K562 (cell line): ENCODE measurements around the gene NUP98. TPM values are rescaled to one million over a fixed set of nuclear protein-coding genes. Genes with fewer than 3 reads are reported as not detected.

Experiments used
- ATF7 ChIP-seq: fragments of 450-650 bp; IDR thresholded peaks from 2 replicates; pipeline ENCODE4 v1.7.1; 2014; ENCODE audit warnings: mild to moderate bottlenecking, moderate library complexity
- CHD2 ChIP-seq: IDR thresholded peaks from 2 replicates; pipeline ENCODE4 v1.6.1; 2011; ENCODE audit warnings: low read depth, low read length
- DNMT1 ChIP-seq: fragments of 450-650 bp; IDR thresholded peaks from 2 replicates; pipeline ENCODE4 v1.6.1; 2016; ENCODE audit warnings: antibody characterized with exemption, mild to moderate bottlenecking
- FOXJ3 ChIP-seq: sonication (generic); formaldehyde crosslinking; IDR thresholded peaks from 2 replicates; pipeline ENCODE4 v1.4.0; 2020; ENCODE audit warnings: mild to moderate bottlenecking, missing genetic modification reagents
- MAZ ChIP-seq, 2 experiments: fragments of 450-650 bp in 1 of 2; sonication (generic) in 1 of 2; formaldehyde crosslinking; IDR thresholded peaks in 1 of 2; conservative IDR thresholded peaks in 1 of 2; 2 replicates each; pipeline versions ENCODE4 v1.4.0 to v1.5.0; 2020; ENCODE audit warnings: mild to moderate bottlenecking in 1 of 2, missing genetic modification reagents in 1 of 2
- MEF2D ChIP-seq: conservative IDR thresholded peaks from 2 replicates; pipeline ENCODE4 v1.6.1; 2016; ENCODE audit warnings: low read depth, missing genetic modification characterization, missing compliant biosample characterization
- NR2C2 ChIP-seq, 2 experiments: fragments of 200-800 bp in 1 of 2; sonication (Bioruptor generic) in 1 of 2; sonication (generic) in 1 of 2; formaldehyde crosslinking in 1 of 2; IDR thresholded peaks; 2 replicates each; pipeline versions ENCODE4 v1.6.1 to v1.8.0; 2016 to 2022; ENCODE audit warnings: mild to moderate bottlenecking in 1 of 2, missing compliant biosample characterization in 1 of 2, missing genetic modification characterization in 1 of 2, missing genetic modification reagents in 1 of 2
- RCOR1 ChIP-seq, 2 experiments: IDR thresholded peaks; 2 replicates each; pipeline ENCODE4 v1.6.1; 2012; ENCODE audit warnings: low read depth in 2 of 2, low read length in 2 of 2, borderline replicate concordance in 1 of 2, improper control_type of control experiment in 1 of 2
- SPI1 ChIP-seq: IDR thresholded peaks from 2 replicates; pipeline ENCODE4 v1.6.1; 2011; ENCODE audit warnings: low read depth, low read length, control low read depth, borderline replicate concordance
- TAF9B ChIP-seq: fragments of 450-650 bp; IDR thresholded peaks from 2 replicates; pipeline ENCODE4 v1.6.1; 2018; ENCODE audit warnings: mild to moderate bottlenecking; ENCODE audit not compliant: partially characterized antibody
- ZC3H11A ChIP-seq: IDR thresholded peaks from 2 replicates; pipeline ENCODE4 v1.6.1; 2012; ENCODE audit warnings: low read depth, low read length, improper control_type of control experiment
- ZC3H8 ChIP-seq: fragments of 450-650 bp; IDR thresholded peaks from 2 replicates; pipeline ENCODE4 v1.6.1; 2017
- ZNF324 ChIP-seq: fragments of 250-450 bp; sonication (Bioruptor Pico); IDR thresholded peaks from 2 replicates; pipeline ENCODE4 v1.4.0; 2020; ENCODE audit warnings: mild to moderate bottlenecking
- ZNF445 ChIP-seq: fragments of 250-450 bp; sonication (Bioruptor Pico); IDR thresholded peaks from 2 replicates; pipeline ENCODE4 v1.4.0; 2020; ENCODE audit warnings: low read depth, mild to moderate bottlenecking, moderate library complexity
- ZNF717 ChIP-seq: fragments of 250-450 bp; sonication (Bioruptor Pico); IDR thresholded peaks from 2 replicates; pipeline ENCODE4 v1.5.0; 2021
- polyA plus RNA-seq, 8 experiments: library from polyadenylated mRNA; depleted of rRNA in 4 of 8; stranded (reverse) in 5 of 8; unstranded in 3 of 8; fragments of >200 nt; fragmentation: Nextera tagmentation in 2 of 8; fragmentation: Illumina TruSeq in 1 of 8; extraction: Ambion mirVana in 2 of 8; extraction: Trizol in 1 of 8; gene quantifications; 2 replicates each; pipeline versions ENCODE4 v1.2.1 to v1.2.3, GENCODE V29; 2011 to 2014; ENCODE audit warnings: inconsistent platforms in 1 of 8, missing spikeins in 1 of 8
- total RNA-seq, 7 experiments: library from RNA; depleted of rRNA in 6 of 7; stranded (reverse); fragments of >200 nt in 6 of 7; fragmentation: Illumina TruSeq in 2 of 7; extraction: Trizol in 2 of 7; gene quantifications; 2 replicates each; pipeline versions ENCODE4 v1.2.1 to v1.2.3, GENCODE V29; 2011 to 2021; ENCODE audit warnings: low replicate concordance in 1 of 7
- TF ChIP-seq, protein P1 (sequence below): fragments of 250-450 bp; sonication (Bioruptor Pico); IDR thresholded peaks from 2 replicates; pipeline ENCODE4 v1.5.0; 2020; ENCODE audit warnings: mild to moderate bottlenecking
- TF ChIP-seq, protein P2 (sequence below): fragments of 250-450 bp; sonication (Bioruptor Pico); IDR thresholded peaks from 2 replicates; pipeline ENCODE4 v1.4.0; 2020; ENCODE audit warnings: mild to moderate bottlenecking, moderate library complexity
- TF ChIP-seq, protein P3 (sequence below), 2 experiments: IDR thresholded peaks; 2 replicates each; pipeline ENCODE4 v1.6.1; 2011; ENCODE audit warnings: borderline replicate concordance in 1 of 2, control low read depth in 1 of 2, low read depth in 1 of 2, low read length in 1 of 2, mild to moderate bottlenecking in 1 of 2, mixed read lengths in 1 of 2, moderate library complexity in 1 of 2; ENCODE audit not compliant: insufficient read depth in 1 of 2, insufficient read length in 1 of 2, poor library complexity in 1 of 2, severe bottlenecking in 1 of 2; ENCODE audit errors: extremely low read depth in 1 of 2
- TF ChIP-seq, protein P4 (sequence below): fragments of 450-650 bp; IDR thresholded peaks from 2 replicates; pipeline ENCODE4 v1.6.1; 2016; ENCODE audit warnings: low read depth, mild to moderate bottlenecking, moderate library complexity
- TF ChIP-seq, protein P5 (sequence below), 3 experiments: IDR thresholded peaks in 2 of 3; conservative IDR thresholded peaks in 1 of 3; 2 replicates each; pipeline ENCODE4 v1.5.1; 2011 to 2012; ENCODE audit warnings: low read length in 3 of 3, mild to moderate bottlenecking in 3 of 3, control low read depth in 2 of 3, improper control_type of control experiment in 1 of 3, inconsistent platforms in 1 of 3, low read depth in 1 of 3, mixed read lengths in 1 of 3, moderate library complexity in 1 of 3; ENCODE audit not compliant: insufficient read depth in 2 of 3

Gene NUP98
- total and polyA plus RNA-seq, 9 of the 15 experiments (the other 6 are each of a cell fraction or from before 2014, with no cell fraction given), result 45.1 to 196 (median 130) TPM

- TF ChIP-seq, protein P1, sequence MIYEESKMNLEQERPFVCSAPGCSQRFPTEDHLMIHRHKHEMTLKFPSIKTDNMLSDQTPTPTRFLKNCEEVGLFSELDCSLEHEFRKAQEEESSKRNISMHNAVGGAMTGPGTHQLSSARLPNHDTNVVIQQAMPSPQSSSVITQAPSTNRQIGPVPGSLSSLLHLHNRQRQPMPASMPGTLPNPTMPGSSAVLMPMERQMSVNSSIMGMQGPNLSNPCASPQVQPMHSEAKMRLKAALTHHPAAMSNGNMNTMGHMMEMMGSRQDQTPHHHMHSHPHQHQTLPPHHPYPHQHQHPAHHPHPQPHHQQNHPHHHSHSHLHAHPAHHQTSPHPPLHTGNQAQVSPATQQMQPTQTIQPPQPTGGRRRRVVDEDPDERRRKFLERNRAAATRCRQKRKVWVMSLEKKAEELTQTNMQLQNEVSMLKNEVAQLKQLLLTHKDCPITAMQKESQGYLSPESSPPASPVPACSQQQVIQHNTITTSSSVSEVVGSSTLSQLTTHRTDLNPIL (CRISPR knock-in tag), result no peak
- no peak for TF ChIP-seq MEF2D (tag)
- TF ChIP-seq ZNF445 (CRISPR knock-in tag), result no peak
- TF ChIP-seq MAZ (CRISPR knock-in tag; conservative IDR thresholded peaks at IDR 0.05 in 1 of 2, IDR thresholded peaks at IDR 0.05 in 1 of 2), result peak; percentile 81 to 90
- peak; percentile 80 for TF ChIP-seq ATF7
- no peak for TF ChIP-seq CHD2
- TF ChIP-seq, protein P2, sequence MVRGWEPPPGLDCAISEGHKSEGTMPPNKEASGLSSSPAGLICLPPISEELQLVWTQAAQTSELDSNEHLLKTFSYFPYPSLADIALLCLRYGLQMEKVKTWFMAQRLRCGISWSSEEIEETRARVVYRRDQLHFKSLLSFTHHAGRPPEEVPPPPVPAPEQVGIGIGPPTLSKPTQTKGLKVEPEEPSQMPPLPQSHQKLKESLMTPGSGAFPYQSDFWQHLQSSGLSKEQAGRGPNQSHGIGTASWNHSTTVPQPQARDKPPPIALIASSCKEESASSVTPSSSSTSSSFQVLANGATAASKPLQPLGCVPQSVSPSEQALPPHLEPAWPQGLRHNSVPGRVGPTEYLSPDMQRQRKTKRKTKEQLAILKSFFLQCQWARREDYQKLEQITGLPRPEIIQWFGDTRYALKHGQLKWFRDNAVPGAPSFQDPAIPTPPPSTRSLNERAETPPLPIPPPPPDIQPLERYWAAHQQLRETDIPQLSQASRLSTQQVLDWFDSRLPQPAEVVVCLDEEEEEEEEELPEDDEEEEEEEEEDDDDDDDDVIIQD, result no peak
- TF ChIP-seq DNMT1, result no peak
- TF ChIP-seq ZC3H8, result no peak
- no peak for TF ChIP-seq NR2C2 (CRISPR knock-in tag; IDR thresholded peaks at IDR 0.05)
- TF ChIP-seq NR2C2 (tag; IDR thresholded peaks at IDR 0.05), result peak; percentile 65
- TF ChIP-seq SPI1, result no peak
- TF ChIP-seq, protein P3, sequence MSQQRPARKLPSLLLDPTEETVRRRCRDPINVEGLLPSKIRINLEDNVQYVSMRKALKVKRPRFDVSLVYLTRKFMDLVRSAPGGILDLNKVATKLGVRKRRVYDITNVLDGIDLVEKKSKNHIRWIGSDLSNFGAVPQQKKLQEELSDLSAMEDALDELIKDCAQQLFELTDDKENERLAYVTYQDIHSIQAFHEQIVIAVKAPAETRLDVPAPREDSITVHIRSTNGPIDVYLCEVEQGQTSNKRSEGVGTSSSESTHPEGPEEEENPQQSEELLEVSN (IDR thresholded peaks at IDR 0.05; ENCODE audit: borderline replicate concordance in 1 of 2, extremely low read depth in 1 of 2, insufficient read depth in 1 of 2, insufficient read length in 1 of 2, low read depth in 1 of 2, low read length in 1 of 2, poor library complexity in 1 of 2, severe bottlenecking in 1 of 2), result peak; percentile 87 to 91
- TF ChIP-seq RCOR1 (IDR thresholded peaks at IDR 0.05; ENCODE audit: borderline replicate concordance in 1 of 2, low read depth in 2 of 2, low read length in 2 of 2), result peak in 1 of 2 experiments; percentile 26; a peak in 1 of 4 replicates
- no peak for TF ChIP-seq ZNF324 (CRISPR knock-in tag)
- no peak for TF ChIP-seq FOXJ3 (CRISPR knock-in tag)
- TF ChIP-seq, protein P4, sequence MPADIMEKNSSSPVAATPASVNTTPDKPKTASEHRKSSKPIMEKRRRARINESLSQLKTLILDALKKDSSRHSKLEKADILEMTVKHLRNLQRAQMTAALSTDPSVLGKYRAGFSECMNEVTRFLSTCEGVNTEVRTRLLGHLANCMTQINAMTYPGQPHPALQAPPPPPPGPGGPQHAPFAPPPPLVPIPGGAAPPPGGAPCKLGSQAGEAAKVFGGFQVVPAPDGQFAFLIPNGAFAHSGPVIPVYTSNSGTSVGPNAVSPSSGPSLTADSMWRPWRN, result no peak; the same call in 1 of the 2 replicates
- TF ChIP-seq TAF9B, result no peak
- 0 out of 2 replicates have a peak, but pooled peaks have one; percentile 18 for TF ChIP-seq ZC3H11A
- TF ChIP-seq, protein P5, sequence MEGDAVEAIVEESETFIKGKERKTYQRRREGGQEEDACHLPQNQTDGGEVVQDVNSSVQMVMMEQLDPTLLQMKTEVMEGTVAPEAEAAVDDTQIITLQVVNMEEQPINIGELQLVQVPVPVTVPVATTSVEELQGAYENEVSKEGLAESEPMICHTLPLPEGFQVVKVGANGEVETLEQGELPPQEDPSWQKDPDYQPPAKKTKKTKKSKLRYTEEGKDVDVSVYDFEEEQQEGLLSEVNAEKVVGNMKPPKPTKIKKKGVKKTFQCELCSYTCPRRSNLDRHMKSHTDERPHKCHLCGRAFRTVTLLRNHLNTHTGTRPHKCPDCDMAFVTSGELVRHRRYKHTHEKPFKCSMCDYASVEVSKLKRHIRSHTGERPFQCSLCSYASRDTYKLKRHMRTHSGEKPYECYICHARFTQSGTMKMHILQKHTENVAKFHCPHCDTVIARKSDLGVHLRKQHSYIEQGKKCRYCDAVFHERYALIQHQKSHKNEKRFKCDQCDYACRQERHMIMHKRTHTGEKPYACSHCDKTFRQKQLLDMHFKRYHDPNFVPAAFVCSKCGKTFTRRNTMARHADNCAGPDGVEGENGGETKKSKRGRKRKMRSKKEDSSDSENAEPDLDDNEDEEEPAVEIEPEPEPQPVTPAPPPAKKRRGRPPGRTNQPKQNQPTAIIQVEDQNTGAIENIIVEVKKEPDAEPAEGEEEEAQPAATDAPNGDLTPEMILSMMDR (IDR thresholded peaks at IDR 0.05 in 2 of 3, conservative IDR thresholded peaks at IDR 0.05 in 1 of 3; ENCODE audit: insufficient read depth in 2 of 3, low read depth in 1 of 3, low read length in 3 of 3), result peak; percentile 86 to 95 (median 89)
- no peak for TF ChIP-seq ZNF717 (CRISPR knock-in tag)
These were observed 44.3 kb upstream of the NUP98 start (continued) for GRCh38 chr11:3841426-3842350.
